Large intestine (tissue), 3 donors: ENCODE data around the gene EMC7. TPM values are rescaled to one million over a fixed set of nuclear protein-coding genes. Genes with fewer than 3 reads are reported as not detected.

Experiments
- DNase-seq, 2 donors: peaks; one replicate each; pipeline versions ENCODE4 v3.0.0 to v3.0.0-alpha.2; 2013
- H3K27ac ChIP-seq: one replicate; pipeline ENCODE4 v1.5.1; 2013; ENCODE audit warnings: low read length
- H3K27me3 ChIP-seq: 2 replicates; pipeline ENCODE4 v1.6.1; 2013; ENCODE audit warnings: low read length; ENCODE audit not compliant: control insufficient read depth, insufficient read depth
- H3K36me3 ChIP-seq: 2 replicates; pipeline ENCODE4 v1.6.1; 2013; ENCODE audit warnings: low read length; ENCODE audit not compliant: control insufficient read depth, insufficient read depth
- H3K4me1 ChIP-seq: one replicate; pipeline ENCODE4 v1.6.1; 2013; ENCODE audit warnings: low read length; ENCODE audit not compliant: control insufficient read depth, insufficient read depth
- H3K4me3 ChIP-seq: one replicate; pipeline ENCODE4 v1.5.1; 2013; ENCODE audit warnings: low read length
- H3K9me3 ChIP-seq: one replicate; pipeline ENCODE4 v1.6.1; 2013; ENCODE audit warnings: mild to moderate bottlenecking, low read depth, low read length, moderate library complexity; ENCODE audit not compliant: control insufficient read depth
- WGBS: methylation state at CpG from one replicate; pipeline ENCODE4 v1.1.5; 2013; ENCODE audit warnings: low lambda C conversion rate; ENCODE audit not compliant: insufficient coverage; 5-methylcytosine and 5-hydroxymethylcytosine counted together
- polyA plus RNA-seq: library from polyadenylated mRNA; unstranded; fragments of 120-200 nt; gene quantifications from one replicate; pipeline ENCODE4 v1.2.1, GENCODE V29; 2013

EMC7 gene
- polyA plus RNA-seq, 1 donor, result 52.1 TPM

DNA sequence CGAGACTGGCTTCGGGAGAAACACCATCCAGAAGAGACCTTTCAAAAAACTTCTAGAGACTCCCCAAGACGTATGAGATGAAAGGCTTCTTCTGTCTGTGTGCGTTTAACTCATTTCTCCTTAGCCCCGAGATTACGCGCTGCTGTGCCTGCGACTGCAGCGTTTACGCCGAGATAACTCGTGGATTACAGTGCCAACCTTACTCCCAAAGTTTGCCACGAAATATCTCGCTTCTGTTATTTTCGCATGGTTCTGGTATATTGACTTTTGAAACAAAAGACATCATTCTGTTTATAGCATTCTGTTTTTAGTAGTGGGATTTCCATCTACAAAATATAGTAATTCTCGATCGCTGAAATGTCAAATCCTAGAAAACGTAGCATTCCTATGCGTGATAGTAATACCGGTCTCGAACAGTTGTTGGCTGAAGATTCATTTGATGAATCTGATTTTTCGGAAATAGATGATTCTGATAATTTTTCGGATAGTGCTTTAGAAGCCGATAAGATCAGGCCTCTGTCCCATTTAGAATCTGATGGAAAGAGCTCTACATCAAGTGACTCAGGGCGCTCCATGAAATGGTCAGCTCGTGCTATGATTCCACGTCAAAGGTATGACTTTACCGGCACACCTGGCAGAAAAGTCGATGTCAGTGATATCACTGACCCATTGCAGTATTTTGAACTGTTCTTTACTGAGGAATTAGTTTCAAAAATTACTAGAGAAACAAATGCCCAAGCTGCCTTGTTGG is 688 bp upstream of the EMC7 start:
- peak overlapping the region; percentile 57 for H3K4me3 ChIP-seq
- H3K9me3 ChIP-seq, result no peaks in the 10 kb centered on the region
- DNase-seq, result no peak
- WGBS, result no CpG with 5 or more reads among the region's 29 CpGs
- peaks cover 3% of the 10 kb centered on the region for H3K36me3 ChIP-seq
- peaks cover 2% of the 10 kb centered on the region for H3K4me1 ChIP-seq
- peak overlapping the region; percentile 71 for H3K27ac ChIP-seq
- H3K27me3 ChIP-seq, result no peaks in the 10 kb centered on the region

- 40% methylated on average over 1 of the region's 5 CpGs for WGBS
- Histone ChIP-seq H3K27ac (no peak overlapping the region), H3K4me3 (no peak overlapping the region), H3K4me1 (peaks cover 2% of the 10 kb centered on the region), H3K27me3 (no peaks in the 10 kb centered on the region), H3K36me3 (peaks cover 7% of the 10 kb centered on the region), H3K9me3 (no peaks in the 10 kb centered on the region)
- DNase-seq, result no peak
Measured at GRCh38 chr15:34099914-34100313, 1.7 kb downstream of the EMC7 start.

DNA sequence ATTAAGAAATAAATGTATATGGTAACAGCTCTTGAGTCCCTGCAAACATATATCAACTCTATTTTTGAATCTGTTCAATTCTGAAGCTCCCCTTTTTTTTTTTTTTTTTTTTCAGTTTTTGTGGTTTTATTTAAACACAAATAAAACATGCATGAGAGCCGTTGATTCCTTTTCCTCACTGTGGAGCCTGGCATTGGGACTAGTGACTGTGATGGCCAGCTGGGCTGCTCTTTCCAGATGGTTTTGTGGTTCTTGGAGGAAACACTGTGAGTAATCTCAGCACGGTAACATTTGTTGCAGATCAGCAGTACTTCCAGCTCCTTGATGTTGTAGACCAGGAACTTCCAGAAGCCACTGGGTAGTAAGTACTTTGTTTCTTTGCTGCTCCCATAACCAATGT is 15.9 kb downstream of the EMC7 start:
- WGBS, result no CpG with 5 or more reads among the region's 2 CpGs
- DNase-seq, result no peak
- Histone ChIP-seq H3K9me3 (no peaks in the 10 kb centered on the region), H3K27ac (no peak overlapping the region), H3K27me3 (no peaks in the 10 kb centered on the region), H3K4me3 (no peak overlapping the region), H3K4me1 (no peaks in the 10 kb centered on the region), H3K36me3 (peaks cover 37% of the 10 kb centered on the region)

GRCh38 chr15:34084086-34084485 is 17.6 kb downstream of the EMC7 start:
- Histone ChIP-seq H3K36me3 (peaks cover 33% of the 10 kb centered on the region), H3K9me3 (no peaks in the 10 kb centered on the region), H3K4me1 (no peaks in the 10 kb centered on the region), H3K4me3 (no peak overlapping the region), H3K27ac (no peak overlapping the region), H3K27me3 (no peaks in the 10 kb centered on the region)
- no CpG with 5 or more reads among the region's 7 CpGs for WGBS
- no peak for DNase-seq

DNA sequence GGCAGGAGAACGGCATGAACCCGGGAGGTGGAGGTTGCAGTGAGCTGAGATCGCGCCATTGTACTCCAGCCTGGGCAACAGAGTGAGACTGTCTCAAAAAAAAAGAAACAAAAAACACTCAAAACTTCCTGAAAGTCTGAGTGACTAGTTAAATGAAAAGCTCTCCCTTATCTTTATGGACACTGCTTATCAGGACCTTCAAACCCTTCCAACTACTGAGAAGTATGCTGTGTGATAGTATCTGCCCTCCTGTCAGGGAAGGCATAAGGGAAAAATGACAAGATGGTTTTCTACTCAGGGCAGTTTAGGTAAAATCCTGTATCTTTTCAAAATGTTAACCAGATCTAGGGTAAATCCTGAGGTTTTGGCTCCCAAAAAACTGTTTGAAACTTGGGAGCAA is 21.8 kb downstream of the EMC7 start:
- Histone ChIP-seq H3K36me3 (peaks cover 9% of the 10 kb centered on the region), H3K4me1 (no peaks in the 10 kb centered on the region), H3K9me3 (no peaks in the 10 kb centered on the region), H3K27ac (peak overlapping the region; percentile 54), H3K27me3 (no peaks in the 10 kb centered on the region), H3K4me3 (no peak overlapping the region)
- DNase-seq, result peak; percentile 44 to 68
- no CpG with 5 or more reads among the region's 4 CpGs for WGBS

GRCh38 chr15:34078900-34079299 is 22.8 kb downstream of the EMC7 start:
- peak; percentile 13 to 30 for DNase-seq
- H3K4me3 ChIP-seq, result no peak overlapping the region
- WGBS, result no CpG with 5 or more reads among the region's 3 CpGs
- H3K9me3 ChIP-seq, result no peaks in the 10 kb centered on the region
- peak overlapping the region; percentile 54 for H3K27ac ChIP-seq
- H3K27me3 ChIP-seq, result no peaks in the 10 kb centered on the region
- peaks cover 4% of the 10 kb centered on the region for H3K36me3 ChIP-seq
- no peaks in the 10 kb centered on the region for H3K4me1 ChIP-seq

GRCh38 chr15:34076785-34077184 is 24.9 kb downstream of the EMC7 start:
- 100% methylated on average over 1 of the region's 4 CpGs for WGBS
- no peak overlapping the region for H3K27ac ChIP-seq
- no peak overlapping the region for H3K4me3 ChIP-seq
- H3K9me3 ChIP-seq, result no peaks in the 10 kb centered on the region
- no peaks in the 10 kb centered on the region for H3K27me3 ChIP-seq
- no peaks in the 10 kb centered on the region for H3K36me3 ChIP-seq
- no peak for DNase-seq
- no peaks in the 10 kb centered on the region for H3K4me1 ChIP-seq

GRCh38 chr15:34070003-34070402 is 31.7 kb downstream of the EMC7 start:
- Histone ChIP-seq H3K9me3 (no peaks in the 10 kb centered on the region), H3K27me3 (no peaks in the 10 kb centered on the region), H3K4me3 (no peak overlapping the region), H3K27ac (no peak overlapping the region), H3K4me1 (no peaks in the 10 kb centered on the region), H3K36me3 (no peaks in the 10 kb centered on the region)
- no peak for DNase-seq
- WGBS, result 100% methylated on average over 1 of the region's 6 CpGs

- no CpG with 5 or more reads among the region's 8 CpGs for WGBS
- no peak for DNase-seq
- no peaks in the 10 kb centered on the region for H3K36me3 ChIP-seq
- no peaks in the 10 kb centered on the region for H3K27me3 ChIP-seq
- no peak overlapping the region for H3K4me3 ChIP-seq
- no peaks in the 10 kb centered on the region for H3K9me3 ChIP-seq
- H3K27ac ChIP-seq, result no peak overlapping the region
- H3K4me1 ChIP-seq, result no peaks in the 10 kb centered on the region
Measured at GRCh38 chr15:34065941-34066340, 35.7 kb downstream of the EMC7 start.

GRCh38 chr15:34065261-34065660 is 36.4 kb downstream of the EMC7 start:
- H3K4me3 ChIP-seq, result no peak overlapping the region
- H3K4me1 ChIP-seq, result no peaks in the 10 kb centered on the region
- H3K36me3 ChIP-seq, result no peaks in the 10 kb centered on the region
- no peaks in the 10 kb centered on the region for H3K9me3 ChIP-seq
- H3K27me3 ChIP-seq, result no peaks in the 10 kb centered on the region
- DNase-seq, result no peak
- 80% methylated on average over 1 of the region's 3 CpGs for WGBS
- no peak overlapping the region for H3K27ac ChIP-seq

- WGBS, result no CpG with 5 or more reads among the region's 1 CpG
- no peak for DNase-seq
- Histone ChIP-seq H3K27me3 (no peaks in the 10 kb centered on the region), H3K36me3 (no peaks in the 10 kb centered on the region), H3K4me1 (no peaks in the 10 kb centered on the region), H3K4me3 (no peak overlapping the region), H3K27ac (no peak overlapping the region), H3K9me3 (no peaks in the 10 kb centered on the region)
Measured at GRCh38 chr15:34064438-34064837, 37.2 kb downstream of the EMC7 start.
